Breast epithelium (tissue), 4 donors: ENCODE data around the gene EGFL7. TPM values are rescaled to one million over a fixed set of nuclear protein-coding genes. Genes with fewer than 3 reads are reported as not detected.

Experiments
- DNase-seq, 2 donors: peaks; one replicate each; pipeline ENCODE4 v3.0.0-alpha.2; 2019; ENCODE audit warnings: low spot score in 2 of 2
- H3K27ac ChIP-seq, 2 donors: fragments of 200-600 bp; sonication (generic) in 1 of 2; one replicate each; pipeline ENCODE4 v1.5.1; 2016 to 2019; ENCODE audit warnings: mild to moderate bottlenecking in 1 of 2
- H3K27me3 ChIP-seq, 2 donors: fragments of 200-600 bp; sonication (generic) in 1 of 2; one replicate each; pipeline versions ENCODE4 v1.5.1 to v1.6.0; 2017 to 2019; ENCODE audit warnings: control low read depth in 1 of 2, mild to moderate bottlenecking in 1 of 2
- H3K36me3 ChIP-seq: fragments of 200-600 bp; one replicate; pipeline ENCODE4 v1.5.1; 2019
- H3K4me1 ChIP-seq, 2 donors: fragments of 200-600 bp; sonication (generic); one replicate each; pipeline ENCODE4 v1.5.1; 2016 to 2019; ENCODE audit warnings: control low read depth in 1 of 2
- H3K4me3 ChIP-seq, 3 donors: fragments of 200-600 bp; sonication (generic); 1 replicate in 2 of 3; 2 replicates in 1 of 3; pipeline ENCODE4 v1.5.1; 2016 to 2019; ENCODE audit warnings: mild to moderate bottlenecking in 3 of 3, moderate library complexity in 2 of 3
- H3K9me3 ChIP-seq, 2 donors: fragments of 200-600 bp; sonication (generic) in 1 of 2; one replicate each; pipeline ENCODE4 v1.5.1; 2016 to 2019; ENCODE audit warnings: control low read depth in 1 of 2
- CTCF ChIP-seq, 3 donors: fragments of 450-650 bp; IDR thresholded peaks; one replicate each; pipeline ENCODE4 v1.5.1; 2016 to 2017; ENCODE audit warnings: antibody characterized with exemption in 3 of 3, mild to moderate bottlenecking in 3 of 3, moderate library complexity in 3 of 3
- POLR2A ChIP-seq: fragments of 450-650 bp; IDR thresholded peaks from one replicate; pipeline ENCODE4 v1.6.1; 2016; ENCODE audit warnings: antibody characterized with exemption, mild to moderate bottlenecking, moderate library complexity
- POLR2AphosphoS5 ChIP-seq, 3 donors: sonication (generic); formaldehyde crosslinking; IDR thresholded peaks; one replicate each; pipeline ENCODE4 v1.6.1; 2017; ENCODE audit warnings: antibody characterized with exemption in 3 of 3
- intact Hi-C: fragments of 100-400 bp; cut with DNase I; formaldehyde crosslinking; loops from one replicate; pipeline ENCODE4 v1.15.1; 2023; ENCODE audit warnings: low total_unique reads
- total RNA-seq, 3 donors: library from RNA; depleted of rRNA; stranded (reverse); fragments of >200 nt; gene quantifications; one replicate each; pipeline ENCODE4 v1.1.0, GENCODE V29; 2016

EGFL7 gene
- total RNA-seq, 3 donors from 2014 or later, result 48.9 to 138 (median 53.4) TPM

DNA sequence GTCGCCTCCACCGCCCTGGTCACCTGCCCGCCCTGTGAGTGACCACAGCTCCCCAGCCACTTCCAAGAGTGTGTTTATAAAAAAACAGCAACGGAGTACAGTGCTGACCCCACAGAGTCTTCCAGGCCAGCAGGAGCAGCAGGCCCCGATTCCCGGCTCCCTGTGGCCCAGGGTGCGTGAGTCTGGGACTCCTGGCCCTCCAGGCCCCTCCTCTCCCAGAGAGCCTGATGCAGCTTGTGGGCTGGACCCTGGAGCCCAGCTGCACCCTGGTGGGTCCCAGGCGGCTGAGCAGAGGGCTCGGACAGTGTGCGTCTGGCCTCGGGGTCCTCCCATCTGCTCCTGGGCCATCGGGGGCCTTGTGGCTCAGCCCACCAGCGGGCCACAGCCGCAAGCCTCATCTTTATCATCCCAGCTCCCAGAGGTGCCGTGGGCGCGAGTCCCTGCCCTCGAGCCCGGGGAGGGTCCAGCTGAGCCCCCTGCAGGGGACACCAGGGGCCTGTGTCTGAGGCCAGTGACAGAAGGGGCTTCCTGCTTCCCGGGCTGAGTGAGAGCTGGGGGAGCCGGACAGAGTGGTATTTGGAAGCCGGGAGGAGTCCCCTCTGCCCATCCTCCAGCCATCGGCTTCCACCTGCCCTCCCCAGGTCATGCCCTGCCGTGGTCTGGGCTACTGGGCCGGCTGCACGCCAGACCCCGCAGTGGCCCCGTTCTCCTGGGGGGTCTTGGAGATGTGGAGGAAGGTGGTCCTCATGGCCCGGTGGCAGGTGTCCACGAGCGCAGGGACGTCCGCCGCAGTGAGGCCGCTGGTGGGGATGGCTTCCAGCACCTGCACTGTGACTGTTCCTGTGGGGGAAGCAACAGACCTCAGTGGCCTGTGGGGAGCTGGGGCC, 10.6 kb downstream of the EGFL7 start:
- H3K4me1 ChIP-seq, result no peaks in the 10 kb centered on the region
- no peaks in the 10 kb centered on the region for H3K9me3 ChIP-seq
- TF ChIP-seq CTCF (IDR thresholded peaks at IDR 0.05), result no peak
- TF ChIP-seq POLR2AphosphoS5 (IDR thresholded peaks at IDR 0.05), result no peak
- TF ChIP-seq POLR2A, result no peak
- H3K27me3 ChIP-seq, result peaks cover 3 to 22% of the 10 kb centered on the region in 2 donors
- intact Hi-C loops, result no loop called here
- H3K27ac ChIP-seq, result no peak overlapping the region
- H3K36me3 ChIP-seq, result no peaks in the 10 kb centered on the region
- H3K4me3 ChIP-seq, result no peak overlapping the region
- DNase-seq, result no peak

DNA sequence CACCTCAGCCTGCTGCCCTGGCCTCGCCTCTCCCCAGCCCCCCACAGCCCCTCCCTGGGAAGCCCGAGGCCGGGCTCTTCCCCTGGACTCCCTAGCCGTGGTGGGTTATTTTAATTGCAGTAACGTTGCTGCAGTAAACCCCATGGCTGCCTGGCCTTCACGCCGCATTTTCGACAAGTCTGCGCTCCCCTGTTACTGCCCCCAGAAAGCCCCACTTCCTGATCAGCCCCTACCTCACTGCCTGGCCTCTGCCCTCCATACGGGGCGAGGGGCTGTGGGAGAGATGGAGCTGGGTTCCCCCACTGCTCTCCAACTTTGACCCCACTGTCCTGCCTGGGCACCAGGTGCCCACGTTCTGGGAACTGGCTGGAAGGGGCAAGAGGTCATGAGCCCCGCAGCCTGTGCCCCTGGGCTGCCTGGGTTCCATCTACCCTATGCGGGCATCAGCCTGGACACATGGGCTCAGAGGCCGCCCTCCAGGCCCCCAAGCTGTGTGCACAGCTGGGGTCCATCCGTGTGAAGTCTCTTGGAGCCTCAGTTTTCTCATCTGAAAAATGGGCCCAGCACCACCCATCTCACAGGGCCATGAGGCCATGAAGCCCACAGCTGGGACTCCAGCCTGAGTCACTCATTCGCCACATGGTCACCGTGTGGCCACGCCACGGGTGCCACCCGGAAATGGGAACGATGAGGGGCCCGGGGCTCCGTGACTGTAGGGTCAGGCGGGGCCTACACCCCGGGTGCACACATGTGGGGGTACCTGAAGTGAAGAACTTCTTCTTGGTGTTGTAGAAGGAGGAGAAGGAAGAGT, 11.5 kb downstream of the EGFL7 start:
- H3K27ac ChIP-seq, result no peak overlapping the region
- H3K27me3 ChIP-seq, result peaks cover 3 to 19% of the 10 kb centered on the region in 2 donors
- H3K9me3 ChIP-seq, result no peaks in the 10 kb centered on the region
- H3K4me1 ChIP-seq, result no peaks in the 10 kb centered on the region
- TF ChIP-seq POLR2A, result no peak
- no peak for TF ChIP-seq CTCF (IDR thresholded peaks at IDR 0.05)
- no peak for TF ChIP-seq POLR2AphosphoS5 (IDR thresholded peaks at IDR 0.05)
- no peak overlapping the region for H3K4me3 ChIP-seq
- DNase-seq, result no peak
- intact Hi-C loops, result no loop called here
- H3K36me3 ChIP-seq, result no peaks in the 10 kb centered on the region

- no peaks in the 10 kb centered on the region for H3K9me3 ChIP-seq
- intact Hi-C loops, result no loop called here
- DNase-seq, result no peak
- no peaks in the 10 kb centered on the region for H3K36me3 ChIP-seq
- no peaks in the 10 kb centered on the region for H3K4me1 ChIP-seq
- no peak overlapping the region for H3K4me3 ChIP-seq
- peaks cover 3 to 12% of the 10 kb centered on the region in 2 donors for H3K27me3 ChIP-seq
- no peak overlapping the region for H3K27ac ChIP-seq
- TF ChIP-seq POLR2AphosphoS5 (IDR thresholded peaks at IDR 0.05), result no peak
Observed at GRCh38 chr9:136674786-136675349, 12.2 kb downstream of the EGFL7 start.

DNA sequence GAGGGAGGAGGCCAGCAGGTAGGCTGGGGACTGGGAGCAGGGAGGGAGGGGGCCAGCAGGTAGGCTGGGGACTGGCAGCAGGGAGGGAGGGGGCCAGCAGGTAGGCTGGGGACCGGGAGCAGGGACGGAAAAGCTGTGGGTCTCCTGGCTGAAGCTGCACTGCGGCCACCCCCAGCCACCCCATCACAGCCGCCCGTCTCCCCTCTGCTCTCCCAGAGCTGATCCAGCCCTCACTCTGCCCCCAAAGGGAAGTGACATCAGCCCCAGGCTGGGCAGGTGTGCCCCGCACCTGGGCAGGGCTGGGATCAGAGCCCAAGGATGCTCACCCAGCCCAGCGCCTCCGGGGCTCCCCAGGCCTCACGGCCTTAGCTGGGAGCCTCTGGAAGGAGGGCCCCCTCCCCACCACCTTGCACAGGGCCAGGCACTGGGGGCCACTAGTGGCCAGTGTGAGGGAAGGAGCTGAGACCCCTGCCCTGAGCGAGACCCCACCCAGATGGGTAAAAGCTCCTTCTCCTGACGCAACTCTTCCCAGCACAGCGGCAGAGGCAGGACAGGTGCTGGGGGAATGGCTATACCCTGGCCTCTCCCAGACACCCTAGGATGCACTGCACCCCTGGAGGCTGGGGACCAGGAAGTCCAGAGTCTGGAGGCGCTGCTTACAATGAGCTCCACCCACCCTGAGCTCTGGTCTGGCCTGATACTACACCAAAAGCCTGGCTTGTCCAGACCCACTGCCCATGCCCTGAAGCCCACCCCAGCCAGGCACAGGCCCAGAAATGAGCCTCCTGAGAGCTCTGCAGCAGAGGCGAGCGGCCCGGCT, 13.0 kb downstream of the EGFL7 start:
- intact Hi-C loops, result no loop called here
- H3K36me3 ChIP-seq, result no peaks in the 10 kb centered on the region
- H3K9me3 ChIP-seq, result no peaks in the 10 kb centered on the region
- peaks cover 0 to 4% of the 10 kb centered on the region in 2 donors for H3K27me3 ChIP-seq
- H3K4me1 ChIP-seq, result no peaks in the 10 kb centered on the region
- TF ChIP-seq POLR2A, result no peak
- no peak for TF ChIP-seq CTCF (IDR thresholded peaks at IDR 0.05)
- no peak for TF ChIP-seq POLR2AphosphoS5 (IDR thresholded peaks at IDR 0.05)
- no peak overlapping the region for H3K27ac ChIP-seq
- H3K4me3 ChIP-seq, result no peak overlapping the region
- DNase-seq, result no peak

DNA sequence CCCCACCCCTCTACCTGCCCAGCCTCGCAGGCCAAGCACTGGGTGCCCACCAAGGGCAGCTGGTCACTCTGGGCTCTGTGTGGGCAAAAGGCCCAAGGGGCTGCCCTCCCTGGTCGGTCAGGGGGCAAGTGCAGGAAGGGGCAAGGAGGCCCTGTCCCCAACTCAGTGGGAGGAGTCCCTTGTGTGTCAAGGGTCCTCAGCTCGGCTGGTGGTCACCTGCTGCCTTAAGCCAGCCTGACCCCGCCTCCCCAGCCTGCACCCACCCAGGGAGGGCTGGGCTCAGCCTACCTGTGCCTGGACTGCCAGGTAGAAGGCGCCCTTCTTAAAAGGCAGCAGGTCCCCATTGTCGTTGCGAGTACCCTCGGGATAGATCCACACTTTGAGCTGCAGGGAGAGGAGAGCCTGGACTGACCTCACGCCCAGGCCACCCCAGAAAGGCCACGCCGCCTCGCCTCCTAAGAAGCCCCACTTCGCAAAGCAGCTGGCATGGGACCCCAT, 13.6 kb downstream of the EGFL7 start:
- H3K27ac ChIP-seq, result no peak overlapping the region
- no peaks in the 10 kb centered on the region for H3K9me3 ChIP-seq
- intact Hi-C loops, result no loop called here
- H3K36me3 ChIP-seq, result no peaks in the 10 kb centered on the region
- H3K27me3 ChIP-seq, result peaks cover 0 to 1% of the 10 kb centered on the region in 2 donors
- H3K4me1 ChIP-seq, result no peaks in the 10 kb centered on the region
- no peak for DNase-seq
- TF ChIP-seq POLR2AphosphoS5 (IDR thresholded peaks at IDR 0.05) (no peak), POLR2A (no peak), CTCF (IDR thresholded peaks at IDR 0.05) (no peak)
- H3K4me3 ChIP-seq, result no peak overlapping the region
